GM18951 (cell line): ENCODE data around the gene CACNA1C.

Source experiments
- POLR2A ChIP-seq: IDR thresholded peaks from 4 replicates; pipeline ENCODE4 v1.6.1; 2011; ENCODE audit warnings: mild to moderate bottlenecking; ENCODE audit not compliant: insufficient read length, insufficient read depth; ENCODE audit errors: extremely low read depth
- in situ Hi-C: fragments of 300-500 bp; cut with MboI; formaldehyde crosslinking; loops from one replicate; pipeline ENCODE4 v1.12.0; 2022; ENCODE audit warnings: low sequenced_read_pairs, mixed read lengths, inconsistent platforms; ENCODE audit not compliant: unreplicated experiment

The CACNA1C gene

DNA sequence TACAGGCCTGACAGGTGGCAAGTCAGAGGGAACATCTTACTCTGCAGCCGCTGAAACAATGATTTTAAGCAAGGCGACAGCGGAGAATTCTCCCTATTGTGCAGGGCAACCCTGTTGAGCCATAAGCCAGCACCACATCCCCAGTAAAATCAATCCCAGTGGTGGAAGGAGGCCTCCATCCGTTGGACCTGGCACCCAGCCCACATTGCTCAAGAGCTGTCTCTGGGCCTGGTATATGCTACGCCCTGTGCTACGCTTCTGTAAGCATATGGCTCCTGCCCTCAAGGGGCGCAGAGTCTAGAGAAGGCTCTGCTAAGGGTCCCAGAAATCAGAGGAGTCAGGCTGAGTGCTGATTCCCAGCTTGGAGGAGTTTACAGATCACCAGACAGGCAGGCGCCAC, 265.5 kb downstream of the CACNA1C start:
- TF ChIP-seq POLR2A, result no peak
- in situ Hi-C loops, result loop anchor here (25.0 kb wide), 1 partner anchor 506 kb away; the partner anchor contains the start of gene LRTM2

DNA sequence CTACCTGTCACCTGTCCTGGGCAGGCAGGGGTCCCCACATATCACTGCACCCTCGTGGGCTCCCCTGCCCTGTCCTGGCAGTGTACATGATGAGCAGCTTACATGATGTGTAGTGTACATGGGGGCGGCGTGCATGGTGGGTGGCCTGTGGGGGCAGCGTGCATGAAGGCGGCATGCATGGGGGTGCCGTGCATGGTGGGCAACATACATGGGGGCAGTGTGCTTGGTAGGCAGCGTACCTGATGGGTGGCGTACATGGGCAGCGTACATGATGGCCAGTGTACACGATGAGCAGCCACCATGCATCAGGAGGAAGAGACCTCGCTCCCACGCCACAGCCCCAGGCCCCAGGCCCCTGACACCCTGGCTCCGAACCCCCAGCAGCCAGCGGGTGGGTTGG, 266.3 kb downstream of the CACNA1C start:
- in situ Hi-C loops, result loop anchor here (25.0 kb wide), 1 partner anchor 507 kb away; the partner anchor contains the start of gene LRTM2
- TF ChIP-seq POLR2A, result no peak

DNA sequence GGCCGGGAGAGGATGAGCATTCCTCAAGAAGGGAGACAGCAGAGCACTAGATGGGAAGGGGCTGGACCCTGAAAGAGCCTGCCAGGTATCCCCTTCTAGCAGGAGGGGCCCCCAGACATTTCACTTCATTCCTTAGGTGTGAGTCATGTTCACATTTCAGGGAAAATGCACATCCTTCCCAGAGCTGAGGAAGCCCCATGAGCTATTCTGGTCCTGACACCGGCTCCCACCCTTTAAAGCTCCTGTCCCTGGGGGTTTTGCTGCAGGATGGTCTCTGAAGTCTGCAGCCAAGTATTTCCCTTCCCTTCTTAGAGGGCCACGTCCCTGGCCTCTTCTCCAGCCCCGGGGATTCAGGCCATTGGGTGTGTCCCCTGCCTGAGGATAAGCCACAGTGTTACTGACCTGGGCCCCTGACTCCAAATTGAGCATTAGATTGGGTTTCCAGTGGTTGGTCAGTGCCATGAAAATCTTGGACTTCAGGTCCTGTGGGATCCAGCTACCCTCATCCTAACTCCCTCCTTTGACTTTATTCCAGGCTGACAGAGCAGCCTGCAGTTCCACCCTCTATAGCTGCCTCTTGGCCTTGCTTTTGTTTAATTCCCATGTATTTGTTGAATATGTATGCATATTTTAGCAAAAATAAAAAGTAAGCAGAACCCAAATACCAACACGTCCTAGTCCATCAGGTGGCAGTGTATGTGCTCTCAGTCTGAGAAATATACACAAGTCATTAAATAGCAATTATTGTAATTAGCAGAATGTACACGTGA, 267.1 kb downstream of the CACNA1C start:
- in situ Hi-C loops, result loop anchor here (25.0 kb wide), 1 partner anchor 508 kb away; the partner anchor contains the start of gene LRTM2
- no peak for TF ChIP-seq POLR2A

DNA sequence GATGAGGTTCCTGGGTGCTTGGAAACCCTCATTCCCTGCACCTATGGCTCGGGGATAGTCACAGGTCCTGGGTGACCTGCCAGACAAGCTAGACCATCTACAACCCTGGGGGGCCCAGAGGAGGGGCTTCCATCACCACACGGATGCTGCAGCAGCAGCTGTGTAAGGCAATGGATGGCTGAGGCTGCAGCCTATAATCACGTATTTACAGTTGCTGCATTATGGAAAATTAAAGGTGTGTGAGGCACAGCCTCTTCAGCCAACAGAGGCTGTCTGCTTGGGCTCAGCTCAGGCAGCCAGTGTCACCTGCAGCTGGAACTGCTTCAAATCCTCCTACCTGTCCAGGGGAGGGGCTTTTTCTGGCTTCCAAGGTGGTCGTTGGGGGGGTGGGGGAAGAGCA, 268.1 kb downstream of the CACNA1C start:
- in situ Hi-C loops, result loop anchor here (25.0 kb wide), 1 partner anchor 509 kb away; the partner anchor contains the start of gene LRTM2
- no peak for TF ChIP-seq POLR2A

DNA sequence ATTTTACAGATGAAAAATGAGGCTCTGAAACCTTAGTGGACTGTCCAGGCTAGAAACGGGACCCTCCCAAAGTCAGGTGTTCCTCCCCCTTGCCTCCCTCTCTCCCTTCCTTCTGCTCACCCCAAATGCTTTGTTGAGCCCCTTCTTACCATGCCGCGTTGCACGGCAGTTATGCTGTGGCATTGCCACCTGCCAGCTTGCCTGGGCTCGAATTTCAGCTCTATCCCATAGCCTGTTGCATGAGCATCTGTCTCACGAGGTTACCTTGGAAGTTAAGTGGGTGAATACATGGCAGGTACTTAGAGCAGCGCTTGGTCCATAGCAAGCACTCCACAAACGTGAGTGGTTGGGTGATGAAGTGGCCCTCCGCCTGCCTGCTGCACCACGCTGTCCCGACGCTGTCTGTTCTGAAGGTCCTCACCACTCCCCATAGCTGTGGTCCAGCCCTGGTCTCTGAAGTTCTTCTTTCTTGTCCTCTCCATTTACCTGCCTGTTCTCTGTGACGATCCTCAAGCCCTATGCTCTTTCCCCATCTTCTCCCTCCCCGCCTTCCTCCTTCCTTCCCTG, 269.9 kb downstream of the CACNA1C start:
- in situ Hi-C loops, result loop anchor here (25.0 kb wide), 1 partner anchor 510 kb away; the partner anchor contains the start of gene LRTM2
- TF ChIP-seq POLR2A, result no peak

DNA sequence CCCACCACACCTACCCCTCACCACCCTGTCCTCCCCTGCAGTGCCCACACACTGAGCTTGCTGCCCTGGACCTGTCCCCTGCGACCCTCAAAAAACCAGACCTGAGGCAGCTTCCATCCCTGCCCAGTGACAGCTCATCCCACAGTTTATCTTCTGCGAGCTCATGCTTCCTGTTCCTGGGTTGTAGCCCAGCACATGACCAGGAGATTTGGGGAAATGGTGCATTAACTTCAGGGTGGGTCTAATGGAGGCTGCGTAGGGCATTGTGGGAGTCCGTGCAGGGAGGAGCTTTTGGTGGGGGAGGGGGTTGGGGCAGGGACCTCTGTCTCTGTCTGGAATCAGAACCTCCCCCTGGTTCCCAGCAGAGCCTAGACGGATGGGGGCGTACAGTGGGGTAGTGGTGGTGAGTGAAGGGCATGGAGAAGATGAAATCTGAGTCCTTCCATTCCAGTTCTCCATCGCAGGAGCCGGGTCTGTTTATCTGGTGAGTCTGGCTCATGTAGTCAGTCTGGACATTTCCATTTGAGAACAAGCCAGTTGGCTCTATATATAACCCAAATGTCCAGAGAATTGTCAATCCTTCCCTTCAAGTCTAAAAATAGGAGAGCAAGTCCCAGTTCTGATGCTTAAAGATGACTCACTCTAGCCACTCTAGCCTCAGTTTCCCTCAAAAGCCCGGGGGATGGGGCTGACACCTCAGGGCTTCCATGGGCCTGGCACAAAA, 270.9 kb downstream of the CACNA1C start:
- in situ Hi-C loops, result loop anchor here (25.0 kb wide), 1 partner anchor 511 kb away; the partner anchor contains the start of gene LRTM2
- TF ChIP-seq POLR2A, result no peak

DNA sequence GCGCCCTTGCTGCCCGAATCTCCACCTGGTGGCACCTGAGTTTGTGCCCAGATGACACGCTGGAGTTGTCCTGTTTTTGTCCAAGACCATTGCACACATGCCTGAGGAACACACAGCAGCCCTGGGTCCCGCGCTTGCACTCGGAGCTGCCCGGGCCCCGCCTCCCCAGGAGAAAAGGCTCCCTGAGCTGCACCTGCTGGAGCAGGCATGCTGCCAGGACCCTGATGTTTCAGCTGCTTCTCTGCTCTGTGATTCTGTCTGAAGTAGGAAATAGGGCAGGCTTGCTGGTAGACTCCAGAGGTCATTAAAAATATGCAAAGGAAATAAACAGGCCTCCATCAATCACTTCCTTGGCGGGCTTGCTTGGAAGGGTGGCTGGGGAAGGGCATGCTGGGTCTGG, 271.6 kb downstream of the CACNA1C start:
- in situ Hi-C loops, result loop anchor here (25.0 kb wide), 1 partner anchor 512 kb away; the partner anchor contains the start of gene LRTM2

DNA sequence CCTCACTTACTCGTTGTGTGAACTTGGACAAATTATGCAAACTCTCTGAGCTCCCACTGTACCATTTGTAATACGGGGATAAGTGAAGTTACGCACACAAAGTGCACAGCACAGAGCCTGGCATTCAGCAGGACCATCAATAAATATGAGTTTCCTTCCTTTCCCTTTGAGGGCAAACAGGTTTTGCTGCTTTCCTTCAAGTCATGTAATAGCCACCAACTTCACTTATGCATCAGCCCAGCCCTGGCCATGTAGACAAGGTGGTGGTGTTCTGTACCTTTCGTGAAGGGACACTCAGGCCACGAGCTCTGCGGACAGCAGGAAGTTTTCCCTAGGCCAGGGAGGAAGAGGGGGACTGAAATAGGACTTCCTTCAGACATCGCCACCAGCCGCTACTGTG, 272.7 kb downstream of the CACNA1C start:
- TF ChIP-seq POLR2A, result no peak
- in situ Hi-C loops, result no loop called here

More for the DNA sequence above, 271.6 kb downstream of the CACNA1C start:
- no peak for TF ChIP-seq POLR2A

DNA sequence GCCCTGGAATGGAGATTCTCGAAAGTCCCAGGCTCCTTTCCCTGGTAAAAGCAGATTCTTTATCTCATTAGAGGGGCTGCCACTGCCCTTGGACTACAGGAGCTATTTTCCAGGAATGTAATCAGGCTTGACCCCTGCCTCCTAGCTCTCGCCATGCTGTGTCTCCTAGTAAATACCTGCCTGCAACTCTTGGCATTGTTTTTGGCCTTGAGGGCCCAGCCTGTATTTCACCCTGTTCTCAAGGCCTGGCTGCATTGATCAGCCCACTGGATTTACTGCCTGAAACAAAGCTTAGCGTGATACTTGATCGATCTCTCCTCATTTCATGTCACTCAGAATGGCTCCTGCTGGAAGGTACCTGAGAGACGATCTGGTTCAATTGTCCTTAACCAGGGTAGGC, 273.7 kb downstream of the CACNA1C start:
- no peak for TF ChIP-seq POLR2A
- in situ Hi-C loops, result no loop called here

DNA sequence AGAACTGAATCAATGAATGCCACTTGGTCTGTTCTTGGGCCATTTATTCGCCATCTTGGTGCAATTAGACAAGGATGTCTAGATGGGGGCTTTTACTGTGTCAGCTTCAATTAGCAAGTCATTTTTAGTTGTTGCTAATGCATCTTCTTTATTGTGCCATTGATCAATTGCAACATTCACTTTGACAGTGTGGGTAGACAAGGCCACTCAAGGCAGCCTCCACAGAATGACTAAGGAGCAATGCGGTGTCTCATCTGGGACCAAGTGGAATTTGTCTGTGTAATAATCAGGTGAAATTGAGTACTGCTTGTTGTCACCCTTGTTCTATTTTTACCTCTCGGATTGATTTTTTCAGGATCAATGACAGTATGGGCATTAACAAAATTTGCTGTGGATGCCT, 275.9 kb downstream of the CACNA1C start:
- in situ Hi-C loops, result no loop called here
- no peak for TF ChIP-seq POLR2A

DNA sequence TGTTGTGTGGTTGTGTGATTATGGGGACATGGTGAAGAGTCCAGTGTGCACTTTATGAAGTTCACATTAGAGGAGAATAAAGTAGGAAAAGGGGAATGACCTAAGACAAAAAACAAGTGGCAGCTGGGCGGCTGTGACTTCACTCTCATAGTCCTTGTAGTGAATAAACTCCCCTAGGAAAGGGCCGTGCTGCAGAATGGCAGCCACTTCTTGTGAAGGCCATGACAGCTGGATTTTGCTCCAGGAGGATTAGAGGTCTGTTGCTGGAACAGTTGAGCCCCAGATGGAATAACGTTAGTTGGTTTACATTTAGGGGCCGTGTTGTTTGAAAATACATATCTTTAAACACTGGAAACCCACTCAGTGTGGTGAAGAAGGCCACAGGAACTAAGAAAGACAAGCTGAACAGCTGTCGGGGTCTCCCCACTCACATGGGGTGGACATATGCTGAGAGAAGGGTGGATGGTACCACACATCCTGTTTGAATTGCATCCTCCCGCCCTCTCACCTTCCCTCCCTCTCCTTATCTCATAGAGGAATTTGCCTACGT, 276.9 kb downstream of the CACNA1C start:
- in situ Hi-C loops, result no loop called here
- no peak for TF ChIP-seq POLR2A

DNA sequence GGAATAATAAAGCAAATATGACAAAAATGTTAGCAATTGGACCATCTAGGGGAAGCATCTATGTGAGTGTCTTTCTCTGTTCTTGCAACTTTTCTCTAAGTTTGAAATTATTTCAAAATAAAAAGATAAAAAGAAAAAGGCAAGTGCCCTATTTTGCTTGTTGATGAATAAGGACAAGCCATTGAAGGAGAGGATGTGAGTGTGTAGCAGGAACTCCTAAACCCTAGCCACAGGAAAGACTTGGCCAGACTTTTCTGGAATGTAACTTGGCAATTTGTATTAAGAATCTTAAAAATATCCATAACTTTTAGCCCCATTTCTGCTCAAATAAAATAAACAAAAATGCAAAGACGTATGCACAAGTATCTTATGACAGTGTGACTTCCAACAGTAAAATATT, 279.4 kb downstream of the CACNA1C start:
- no peak for TF ChIP-seq POLR2A
- in situ Hi-C loops, result no loop called here

DNA sequence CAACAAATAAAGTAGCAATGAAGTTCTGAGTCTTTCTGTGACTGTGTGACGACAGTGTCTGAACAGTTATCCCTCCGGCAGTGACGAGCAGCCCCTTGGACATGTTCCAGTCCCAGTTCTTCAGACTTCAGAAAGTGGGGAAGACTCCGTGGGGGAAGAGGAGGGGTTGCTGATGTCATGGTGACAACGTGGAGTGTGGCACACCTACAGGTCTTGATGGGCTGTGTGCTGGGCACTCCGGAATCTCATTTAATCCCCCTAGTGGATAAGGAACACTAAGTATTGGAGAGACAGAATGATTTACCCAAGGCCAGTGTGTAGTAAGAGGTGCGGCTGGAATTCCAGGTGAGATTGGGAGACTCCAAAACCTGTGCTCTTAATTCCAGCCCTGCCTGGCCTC, 280.2 kb downstream of the CACNA1C start:
- TF ChIP-seq POLR2A, result no peak
- in situ Hi-C loops, result no loop called here

DNA sequence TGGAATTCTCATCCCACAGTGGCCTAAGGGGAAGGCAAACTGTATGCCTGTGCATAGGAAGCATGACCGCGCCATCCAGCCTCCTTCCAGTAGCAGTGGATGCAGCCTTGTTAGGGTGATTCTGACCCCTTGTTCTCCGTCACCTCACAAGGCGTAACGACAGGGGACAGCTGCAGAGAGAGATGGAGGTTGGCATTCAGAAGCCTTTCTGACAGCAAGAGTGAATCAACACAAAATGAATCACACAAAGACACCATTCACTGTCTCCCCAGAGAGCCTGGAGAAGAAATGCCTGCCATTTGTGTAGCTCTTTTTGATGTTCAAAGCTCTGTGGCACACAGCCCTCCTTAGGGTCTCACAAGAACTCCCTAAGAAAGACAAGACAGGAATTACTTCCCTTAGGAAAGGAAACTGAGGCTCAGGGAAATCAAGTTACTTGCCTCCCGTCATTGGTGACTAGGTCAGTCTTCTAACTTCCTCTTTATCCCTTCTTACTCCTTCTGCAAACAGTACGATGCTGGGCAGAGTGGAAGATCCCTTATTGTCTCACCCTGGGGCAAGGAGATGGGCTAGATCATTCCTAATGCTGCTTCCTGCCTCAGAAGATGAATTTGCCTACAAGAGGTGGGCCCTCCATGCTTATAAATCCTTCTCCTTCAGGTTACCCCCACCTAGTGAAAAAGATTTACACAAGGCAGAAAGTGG, 280.9 kb downstream of the CACNA1C start:
- no peak for TF ChIP-seq POLR2A
- in situ Hi-C loops, result no loop called here
